Measurements from ENCODE around the gene POU2F2.

POU2F2 gene

DNA sequence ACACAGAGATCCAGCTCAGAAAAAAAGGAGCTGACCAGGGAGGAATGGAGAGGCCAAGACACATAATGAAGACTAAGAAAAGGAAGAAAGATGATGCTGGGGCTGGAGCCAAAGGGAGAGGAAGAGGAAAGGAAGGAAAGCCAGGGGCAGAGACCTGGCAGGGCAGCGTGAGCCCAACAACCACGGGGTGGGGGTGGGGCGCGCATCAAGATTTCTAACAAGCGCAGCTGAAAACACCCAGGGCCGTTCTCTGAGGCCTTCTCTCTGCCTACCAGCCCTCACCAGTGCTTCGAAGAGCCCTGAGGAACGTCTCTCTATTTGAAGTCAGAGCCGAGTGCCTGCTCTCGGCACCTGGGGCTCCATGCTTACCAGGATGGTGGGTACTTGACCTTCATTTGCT lies 23.6 kb upstream of the POU2F2 start:
- DNase-seq (ENCODE audit: low spot score), result no peak
- FAIRE-seq, result no peak

DNA sequence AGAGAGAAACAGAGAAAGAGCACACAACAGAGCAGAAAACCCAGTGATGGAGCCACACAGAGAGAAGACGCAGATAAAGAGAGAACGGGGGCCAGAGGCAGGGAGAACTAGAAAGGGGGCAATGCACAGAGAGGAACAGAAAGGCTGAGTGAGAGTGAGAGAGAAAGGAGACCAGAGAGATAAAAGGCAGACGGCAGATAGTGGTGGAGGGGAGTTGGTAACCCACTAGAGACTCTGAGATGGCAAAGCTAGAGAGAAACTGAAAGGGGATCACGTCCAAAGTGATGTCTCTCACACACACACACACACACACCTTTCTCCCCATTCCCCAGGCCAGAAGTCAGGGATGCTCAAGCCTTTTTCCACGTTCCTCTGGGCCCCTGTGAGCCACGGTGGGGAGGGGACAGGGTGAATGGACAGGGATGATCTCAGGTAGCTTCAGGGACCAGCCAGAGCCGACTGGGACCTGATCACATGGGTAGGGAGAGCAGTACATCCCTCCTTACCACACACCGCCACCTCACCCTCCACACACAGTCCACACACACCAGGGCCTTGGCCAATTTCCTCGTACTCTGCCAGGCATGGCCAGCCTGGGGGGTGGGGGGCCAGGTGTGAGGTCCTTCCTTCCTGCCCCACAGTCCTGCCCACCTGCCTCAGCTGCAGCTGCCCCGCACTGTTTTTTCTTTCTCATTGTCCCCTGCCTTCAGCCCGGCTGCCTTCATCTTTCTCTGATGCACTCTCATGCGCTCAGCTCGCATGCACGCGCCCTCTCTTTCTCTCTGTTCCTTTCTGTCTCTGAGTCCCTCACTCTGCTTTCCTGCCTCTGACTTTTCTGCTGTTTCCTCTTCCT lies 22.5 kb upstream of the POU2F2 start:
- FAIRE-seq, result no peak
- DNase-seq (ENCODE audit: low spot score), result no peak

DNA sequence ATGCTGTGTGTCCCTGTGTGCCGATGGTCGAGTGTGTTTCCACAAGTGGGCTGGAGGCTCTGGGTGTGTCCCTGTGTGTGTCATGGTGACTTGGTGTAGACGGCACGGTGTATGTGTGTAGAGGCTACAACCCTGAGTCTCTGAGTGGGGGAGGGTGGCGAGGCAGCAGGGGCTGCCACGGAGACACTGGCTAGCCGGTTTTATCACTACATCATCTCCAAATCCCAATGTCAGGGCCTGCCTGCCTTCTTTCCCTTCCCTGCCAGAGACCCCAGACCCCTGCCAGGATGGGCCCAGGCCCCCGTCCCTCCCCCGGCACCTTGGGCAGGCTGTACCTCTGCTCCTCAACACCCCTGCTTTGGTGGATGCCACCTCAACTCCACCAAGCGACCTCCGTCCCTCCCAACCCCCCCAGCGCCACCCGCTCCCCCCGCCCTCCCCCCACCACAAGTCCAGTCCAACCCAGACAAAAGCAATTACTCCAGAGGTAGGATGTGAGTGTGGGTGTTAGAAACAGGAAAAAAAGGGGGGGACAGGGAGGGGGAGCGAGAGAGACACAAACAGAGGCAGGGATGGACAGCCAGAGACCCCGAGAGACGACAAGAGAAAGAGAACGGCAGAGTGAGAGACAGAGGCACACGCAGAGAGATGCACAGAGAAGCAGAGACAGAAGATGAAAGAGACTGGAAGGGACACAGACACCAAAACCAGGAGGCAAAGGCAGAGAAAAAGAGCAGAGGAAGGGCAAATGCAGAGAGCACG lies 21.6 kb upstream of the POU2F2 start:
- FAIRE-seq (no peak), DNase-seq (ENCODE audit: low spot score) (no peak)

DNA sequence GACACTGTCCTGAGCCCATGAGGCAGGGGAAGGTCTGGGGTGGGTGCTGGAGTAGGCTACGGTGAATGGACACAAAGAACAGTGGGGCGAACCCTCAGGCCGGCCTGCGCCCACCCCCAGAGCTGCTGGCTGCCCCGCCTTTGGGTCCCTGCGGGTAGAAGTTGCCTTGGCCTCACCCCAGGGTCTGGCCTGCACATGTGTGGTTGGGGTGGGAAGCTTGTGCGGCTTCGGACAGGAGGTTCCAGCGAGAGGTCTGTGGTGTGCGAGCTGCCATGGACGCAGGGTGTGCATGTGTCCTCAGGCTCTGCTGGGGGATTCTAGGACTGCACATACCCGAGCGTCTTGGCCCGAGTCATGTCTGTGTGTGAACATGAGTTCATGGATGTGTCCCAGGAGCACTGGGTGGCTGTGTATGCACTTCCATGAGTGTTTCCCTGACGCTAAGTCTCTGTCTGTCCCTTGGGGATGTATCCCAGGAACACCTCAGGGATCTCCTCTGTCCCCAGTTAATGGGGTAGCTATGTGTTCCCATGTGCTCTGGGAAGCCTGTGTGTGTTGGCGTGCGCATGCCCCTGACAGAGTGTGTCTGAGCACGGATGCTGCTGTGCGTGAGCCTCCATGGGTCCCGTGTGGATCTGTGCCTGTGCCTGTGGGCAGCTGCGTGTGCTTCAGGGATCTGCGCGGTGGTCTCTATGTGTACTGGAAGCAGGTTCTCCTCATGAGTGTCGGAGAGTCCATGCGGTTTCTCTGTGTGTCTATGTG lies 20.8 kb upstream of the POU2F2 start:
- DNase-seq (ENCODE audit: low spot score), result no peak
- no peak for FAIRE-seq

DNA sequence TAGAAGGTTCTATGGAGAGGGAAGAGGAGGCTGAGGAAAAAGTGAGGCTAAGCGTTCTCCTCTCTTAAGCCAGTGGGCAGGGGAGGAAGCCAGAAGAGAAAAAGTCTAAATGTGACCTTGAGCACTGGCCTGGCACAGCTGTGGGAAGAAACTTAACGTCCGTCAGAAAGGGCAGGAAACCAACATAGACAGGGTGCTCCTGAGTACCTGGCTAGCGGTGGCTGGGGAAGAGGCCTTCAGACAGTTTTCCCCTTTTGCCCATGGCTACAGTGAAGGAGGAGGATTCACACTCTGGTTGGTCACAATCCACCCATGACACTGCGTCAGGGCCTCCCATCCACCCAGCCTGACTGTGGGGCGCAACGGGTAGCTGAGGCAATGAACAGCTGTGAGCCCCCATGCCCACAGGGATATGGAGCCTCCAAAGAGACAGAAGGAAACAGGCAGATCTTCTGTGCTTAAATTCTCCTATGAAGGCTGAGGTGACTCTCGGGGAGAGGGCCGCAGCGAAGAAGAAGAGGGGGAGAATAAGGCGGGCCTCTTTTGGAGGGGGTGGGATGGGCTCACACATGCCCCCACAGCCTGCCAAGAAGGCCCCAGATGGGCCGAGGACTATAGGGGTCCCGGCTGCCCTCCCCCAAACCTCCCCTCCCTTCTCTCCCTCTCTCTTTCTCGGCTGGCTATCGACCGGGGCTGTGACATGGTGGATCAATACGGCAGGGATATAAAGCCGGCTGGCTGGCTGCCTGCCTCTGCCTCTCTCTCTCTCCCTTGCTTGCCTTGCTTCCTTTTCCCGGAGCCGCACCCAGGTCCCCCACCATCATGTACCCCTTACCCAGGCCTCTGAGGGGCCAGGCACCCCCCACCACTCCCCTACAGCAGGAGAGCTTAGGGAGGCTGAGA lies 19.8 kb upstream of the POU2F2 start:
- FAIRE-seq, result no peak

DNA sequence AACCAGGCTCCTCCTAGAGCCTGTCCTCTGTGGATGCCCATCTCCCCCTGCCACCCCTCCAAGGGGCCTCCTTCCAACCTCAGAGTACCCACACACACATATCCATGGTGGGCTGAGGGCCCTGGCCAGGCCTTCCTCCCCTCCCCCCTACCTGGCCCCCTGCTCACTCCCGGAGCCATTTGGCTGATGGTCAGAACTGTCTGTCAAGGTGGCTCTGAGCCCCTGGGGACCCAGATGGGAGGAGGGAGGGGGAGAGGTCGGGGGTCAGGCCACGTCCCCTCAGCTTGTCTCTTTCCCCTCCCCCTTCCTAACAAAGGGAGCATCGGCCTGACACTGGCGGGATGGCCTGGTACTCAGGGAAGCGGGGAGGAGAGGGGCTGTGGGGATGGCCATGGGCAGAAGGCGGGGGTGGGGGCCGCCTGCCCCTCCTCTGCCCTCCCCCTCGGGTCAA lies 18.7 kb upstream of the POU2F2 start:
- DNase-seq (ENCODE audit: low spot score), result no peak
- no peak for FAIRE-seq

More for the DNA sequence above, 19.8 kb upstream of the POU2F2 start:
- no peak for DNase-seq (ENCODE audit: low spot score)

DNA sequence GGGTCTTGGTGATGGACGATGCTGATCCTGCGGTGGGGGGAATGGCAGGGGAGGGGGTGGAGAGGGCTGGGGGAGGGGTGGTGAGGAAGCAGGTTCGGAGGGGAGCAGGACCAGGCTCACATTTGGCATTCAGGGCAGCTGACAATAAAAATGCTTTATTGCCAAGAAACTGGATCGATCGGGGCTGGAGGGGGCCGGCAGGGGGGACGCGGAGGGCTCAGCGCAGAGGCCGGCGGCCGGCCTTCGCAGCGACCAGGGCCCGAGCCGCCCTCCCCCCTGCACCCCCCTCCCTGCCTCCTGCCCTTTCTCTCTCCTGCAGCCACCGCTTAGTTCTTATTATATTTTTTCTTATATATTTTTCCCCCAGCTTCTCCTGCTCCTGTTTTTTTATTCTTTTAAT lies 18.1 kb upstream of the POU2F2 start:
- FAIRE-seq (no peak), DNase-seq (ENCODE audit: low spot score) (no peak)

DNA sequence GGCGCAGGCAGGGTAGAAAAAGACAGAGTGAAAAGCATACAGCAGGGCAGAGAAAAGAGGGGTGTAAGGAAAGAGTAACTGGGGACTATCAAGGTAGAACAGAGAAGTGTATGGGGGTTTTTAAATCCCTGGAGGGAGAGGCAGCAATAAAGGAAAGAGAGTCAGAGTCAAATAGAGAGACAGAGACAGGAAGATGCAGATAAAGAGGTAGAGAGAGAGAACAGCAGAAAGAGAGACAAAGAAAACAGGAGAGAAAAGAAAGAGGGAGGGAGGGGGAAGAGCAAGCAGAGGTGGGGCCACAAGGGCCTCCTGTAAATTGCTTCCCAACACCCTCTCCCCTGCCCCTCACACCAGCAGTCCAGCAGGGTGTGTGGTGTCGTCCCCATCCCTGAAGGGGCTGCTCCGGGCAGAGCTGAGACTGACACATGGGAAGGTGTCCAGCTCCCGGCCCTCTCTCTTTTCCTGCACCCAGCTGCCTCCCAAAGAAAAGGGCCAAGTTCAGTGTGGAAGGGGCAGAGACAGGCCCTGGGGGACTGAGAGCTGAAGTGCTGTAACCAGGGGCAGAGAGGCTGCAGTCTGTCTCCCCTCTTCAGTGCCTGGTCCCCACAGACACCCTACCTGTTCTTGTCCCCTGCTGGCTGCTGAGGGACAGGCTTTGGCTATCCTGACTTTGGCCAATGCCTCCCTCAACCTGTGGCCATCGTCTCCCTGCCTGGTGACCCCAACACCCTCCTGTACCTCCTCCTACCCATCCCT lies 17.4 kb upstream of the POU2F2 start:
- no peak for FAIRE-seq
- no peak for DNase-seq (ENCODE audit: low spot score)

DNA sequence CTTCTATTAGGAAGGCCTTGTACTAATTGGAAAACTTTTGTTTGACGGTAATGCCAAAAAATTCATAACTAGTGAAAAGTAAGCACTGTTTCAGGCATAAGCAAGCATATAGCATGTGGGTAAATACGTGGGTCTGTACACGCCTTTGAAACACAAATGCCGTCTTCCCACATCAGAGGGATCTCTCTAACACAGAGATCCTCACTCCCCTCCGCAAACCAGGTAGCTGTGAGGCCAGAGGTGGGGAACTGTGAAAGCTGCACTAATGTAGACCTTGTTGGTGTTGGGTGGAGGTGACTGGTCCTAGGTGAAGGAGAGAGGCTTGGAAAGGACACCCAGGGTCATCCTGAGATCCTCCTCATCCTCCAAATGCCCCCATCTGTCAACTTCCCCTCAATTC lies 16.0 kb upstream of the POU2F2 start:
- no peak for DNase-seq (ENCODE audit: low spot score)
- FAIRE-seq, result no peak

DNA sequence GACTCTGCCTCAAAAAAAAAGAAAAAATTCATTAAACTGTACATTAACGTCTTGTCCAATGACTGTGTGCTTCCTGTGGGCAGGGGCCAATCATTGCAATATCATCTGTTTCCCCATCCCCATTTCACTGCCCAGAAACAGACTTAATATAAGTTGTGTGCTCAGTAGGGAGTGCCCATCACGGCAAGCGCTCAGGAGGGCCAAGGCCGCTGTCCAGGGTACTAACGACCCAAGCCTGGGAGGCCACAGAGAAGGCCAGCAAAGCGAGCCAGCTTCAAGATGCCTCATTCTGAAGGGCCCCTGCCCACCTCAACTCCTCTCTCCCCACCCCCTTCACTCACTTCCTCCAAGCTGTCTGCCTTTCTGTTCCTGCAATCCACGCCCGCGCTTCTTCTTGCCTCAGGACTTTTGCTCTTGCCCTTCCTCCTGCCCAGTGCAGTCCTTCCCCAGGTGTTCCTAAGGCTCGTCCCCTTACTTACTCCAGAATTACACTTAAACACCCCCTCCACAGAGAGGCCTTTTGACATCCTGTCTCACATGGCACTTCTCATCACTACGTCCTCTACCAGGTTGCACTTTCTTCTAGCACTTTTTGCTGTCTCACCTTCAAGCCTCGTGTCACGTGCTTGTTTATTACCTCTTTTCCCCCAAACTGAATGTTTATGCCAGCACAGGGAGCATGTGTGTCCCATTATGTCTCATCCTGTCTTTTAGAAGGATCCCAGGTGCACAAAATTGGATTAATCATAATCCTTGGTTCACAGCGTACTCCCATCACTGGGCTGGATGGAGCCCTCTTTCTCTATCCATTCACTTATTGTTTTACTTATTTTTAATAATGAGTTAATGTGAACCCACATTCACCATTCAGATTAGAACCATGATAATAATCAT lies 11.3 kb upstream of the POU2F2 start:
- peak; percentile 52 for DNase-seq (ENCODE audit: low spot score)

DNA sequence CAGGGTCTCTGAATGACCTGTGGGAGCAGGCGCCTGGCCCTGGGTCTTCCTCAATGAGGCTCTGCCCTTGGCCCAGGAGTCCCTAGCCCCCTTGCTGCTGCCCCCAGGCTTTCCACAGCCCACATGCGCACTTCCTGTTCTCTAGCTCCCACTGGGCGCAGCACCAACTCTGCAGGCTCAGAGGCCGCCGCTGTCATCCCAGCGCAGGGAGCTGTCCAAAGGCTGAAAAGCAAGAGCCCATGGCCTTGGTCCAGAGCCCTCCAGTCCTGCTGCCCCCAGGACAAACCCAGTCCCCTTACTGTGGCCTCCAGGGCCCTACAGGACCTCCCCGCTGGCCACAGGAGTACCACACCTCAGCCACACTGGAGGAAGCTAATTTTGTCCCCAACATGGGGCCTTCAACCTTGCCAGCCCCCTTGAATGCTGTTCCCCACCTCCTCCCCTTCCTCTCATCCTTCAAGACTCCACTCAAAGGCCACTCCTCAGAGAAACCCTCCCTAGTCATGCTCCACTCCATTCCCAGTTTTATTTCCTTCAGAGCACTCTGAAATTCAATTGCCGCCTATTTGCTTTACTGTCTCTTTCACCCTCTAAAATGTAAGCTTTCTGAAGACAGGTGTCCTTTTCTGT lies 8.0 kb upstream of the POU2F2 start:
- no peak for FAIRE-seq
- peak; percentile 76 for DNase-seq (ENCODE audit: low spot score)

More for the DNA sequence above, 11.3 kb upstream of the POU2F2 start:
- FAIRE-seq, result no peak

DNA sequence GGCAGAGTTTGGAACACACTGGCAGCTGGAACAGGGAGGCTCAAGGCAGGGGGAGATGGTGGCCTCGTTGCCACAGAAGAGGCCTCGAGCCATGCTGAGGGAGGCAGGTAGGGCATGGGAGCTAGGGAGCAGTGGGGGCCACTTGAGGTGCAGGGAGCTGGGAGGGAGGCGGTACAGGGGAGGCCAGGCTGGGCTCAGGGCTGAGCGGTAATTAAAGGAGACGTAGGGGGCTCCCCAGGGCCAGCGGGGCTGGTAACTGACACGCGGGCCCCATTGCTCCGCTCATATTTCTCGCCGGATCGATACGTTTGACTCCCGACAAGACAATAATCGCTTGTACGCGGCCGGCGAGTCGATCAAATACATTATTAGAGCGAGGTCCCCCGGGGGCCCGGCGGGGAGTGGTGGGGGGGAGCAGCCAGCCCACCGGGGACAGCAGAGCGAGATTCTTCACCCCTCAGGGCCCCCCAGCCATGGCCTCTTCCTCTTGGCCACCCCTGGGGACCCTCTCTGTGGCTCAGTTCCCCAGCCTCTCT lies 2.4 kb upstream of the POU2F2 start:
- DNase-seq (ENCODE audit: low spot score) (no peak), FAIRE-seq (no peak)

DNA sequence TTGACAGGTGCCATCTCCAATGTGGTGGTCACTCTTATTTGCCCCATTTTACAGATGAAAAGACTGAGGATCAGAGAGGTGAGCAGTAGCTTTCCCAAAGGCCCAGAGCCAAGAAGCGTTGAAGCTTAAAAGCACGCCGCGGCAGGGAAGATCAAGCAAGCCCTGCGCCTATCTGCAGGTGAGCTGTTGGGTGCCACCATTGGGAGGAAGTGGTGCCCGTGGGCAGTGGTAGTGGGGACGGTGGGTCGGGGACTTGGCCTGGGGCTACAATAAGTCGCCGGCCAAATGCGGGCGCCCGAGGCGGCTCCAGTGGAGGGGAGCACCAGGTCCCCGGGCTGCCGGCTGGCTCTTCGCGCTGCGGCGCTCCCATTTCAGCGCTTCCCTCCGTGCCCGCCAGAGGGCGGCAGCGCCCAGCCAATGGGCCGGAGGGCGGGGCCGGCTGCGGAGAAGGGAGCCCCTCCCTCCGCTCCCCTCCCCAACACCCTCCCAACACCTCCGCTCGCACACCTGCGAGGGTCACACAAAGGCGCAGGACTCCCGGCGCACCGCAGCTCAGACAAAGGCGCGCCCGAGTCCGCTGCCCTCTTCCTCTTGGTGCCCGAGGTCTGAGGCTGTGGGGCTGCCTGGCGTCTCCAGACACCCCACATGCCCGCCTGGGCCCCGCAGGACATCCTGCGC lies 744 bp upstream of the POU2F2 start:
- FAIRE-seq (peak; percentile 88), DNase-seq (ENCODE audit: low spot score) (peak; percentile 90)

DNA sequence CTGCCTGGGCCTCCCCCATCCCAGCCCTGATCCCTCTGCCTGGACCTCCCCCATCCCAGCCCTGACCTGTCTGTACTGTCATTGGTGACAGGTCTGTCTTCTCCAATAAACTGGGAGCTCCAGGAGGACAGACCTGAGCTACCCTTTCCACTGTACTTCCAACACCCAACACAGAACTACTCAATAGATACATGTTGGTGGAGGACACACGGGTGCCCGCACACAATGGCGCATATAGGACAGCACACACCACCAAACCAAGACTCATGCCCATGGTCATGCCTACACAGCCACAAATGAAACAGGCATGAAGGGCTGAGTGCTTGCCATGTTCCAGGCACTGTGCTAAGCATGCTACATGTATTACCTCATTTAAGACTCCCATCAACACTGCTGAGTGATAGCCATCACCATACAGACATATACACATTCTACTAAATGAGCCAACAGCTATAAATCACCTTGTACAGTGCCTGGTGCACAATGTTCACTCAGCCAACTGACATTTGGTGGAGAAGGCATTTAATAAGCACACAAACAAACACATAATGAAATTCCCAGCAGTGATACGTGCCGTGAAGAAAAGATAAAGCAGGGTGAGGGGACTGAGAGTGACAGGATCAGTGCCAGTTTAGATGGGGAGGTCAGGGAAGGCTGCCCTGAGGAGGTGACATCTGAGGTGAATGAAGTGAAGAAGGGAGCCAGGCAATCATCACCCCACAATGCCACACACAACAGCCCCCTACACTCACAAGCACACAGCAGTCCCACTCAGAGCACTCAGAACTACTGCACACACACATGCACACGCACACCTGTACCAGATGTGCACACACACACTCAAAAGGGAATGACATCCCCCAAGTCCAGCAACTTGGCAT lies 857 bp downstream of the POU2F2 start:
- peak; percentile 78 for FAIRE-seq
- no peak for DNase-seq (ENCODE audit: low spot score)

DNA sequence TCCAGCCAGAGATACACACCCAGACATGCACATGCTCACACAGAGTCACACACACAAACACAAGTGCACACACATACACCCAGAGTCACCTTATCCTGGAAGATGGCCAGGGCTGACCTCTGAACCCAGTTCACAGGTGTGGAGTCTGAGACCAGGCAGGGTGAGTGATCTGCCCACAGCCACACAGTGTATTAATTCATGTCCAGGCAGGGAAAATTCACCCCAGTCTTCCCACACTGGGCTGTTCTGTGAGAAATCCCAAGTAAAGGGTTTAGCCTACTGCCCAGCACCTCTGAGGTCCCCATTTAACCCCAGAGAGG lies 2.0 kb downstream of the POU2F2 start:
- FAIRE-seq (peak; percentile 23), DNase-seq (ENCODE audit: low spot score) (no peak)

DNA sequence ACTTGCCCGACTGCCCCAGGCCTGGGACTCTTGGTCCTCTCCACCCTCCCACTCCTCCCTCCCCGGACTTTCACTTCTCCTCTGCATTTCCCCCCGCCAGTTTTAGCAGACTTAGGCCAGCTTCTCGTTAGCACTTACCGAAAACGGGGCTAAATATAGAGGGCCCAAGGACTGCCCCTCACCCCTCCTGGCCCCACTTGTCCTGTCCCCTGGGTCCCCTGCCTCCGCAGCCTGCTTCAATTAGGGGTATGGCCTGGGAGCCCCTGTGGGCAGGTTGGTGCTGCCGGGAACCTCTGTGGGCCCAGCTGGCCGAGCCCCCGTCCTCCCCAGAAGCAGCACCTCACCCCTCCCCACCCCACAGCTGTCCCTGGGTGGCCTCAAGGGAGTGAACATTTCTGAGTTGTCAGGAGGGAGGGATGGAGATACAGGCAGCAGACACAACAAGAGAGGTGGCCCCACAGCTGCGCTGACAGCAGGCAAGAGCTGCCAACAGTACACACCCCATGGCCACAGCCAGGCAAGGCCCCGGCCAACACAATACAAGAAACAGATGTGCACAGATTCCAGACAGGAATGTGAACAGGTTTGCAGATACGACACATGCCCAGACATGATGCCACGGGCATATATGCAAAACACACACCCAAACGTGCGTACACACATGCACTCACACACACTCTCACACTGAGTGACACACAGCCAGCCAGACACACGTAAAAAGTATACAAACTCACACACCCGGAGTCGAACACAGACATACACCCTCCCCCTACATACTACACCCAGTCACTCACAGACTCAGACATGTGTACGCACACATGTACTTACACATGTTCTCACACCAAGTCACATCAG lies 2.6 kb downstream of the POU2F2 start:
- DNase-seq (ENCODE audit: low spot score), result no peak

More for the DNA sequence above, 2.6 kb downstream of the POU2F2 start:
- FAIRE-seq, result peak; percentile 93

Measured in urothelium cell line (cell line).